Measurements from ENCODE around the gene TMEM147.

Gene TMEM147, protein sequence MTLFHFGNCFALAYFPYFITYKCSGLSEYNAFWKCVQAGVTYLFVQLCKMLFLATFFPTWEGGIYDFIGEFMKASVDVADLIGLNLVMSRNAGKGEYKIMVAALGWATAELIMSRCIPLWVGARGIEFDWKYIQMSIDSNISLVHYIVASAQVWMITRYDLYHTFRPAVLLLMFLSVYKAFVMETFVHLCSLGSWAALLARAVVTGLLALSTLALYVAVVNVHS

DNA sequence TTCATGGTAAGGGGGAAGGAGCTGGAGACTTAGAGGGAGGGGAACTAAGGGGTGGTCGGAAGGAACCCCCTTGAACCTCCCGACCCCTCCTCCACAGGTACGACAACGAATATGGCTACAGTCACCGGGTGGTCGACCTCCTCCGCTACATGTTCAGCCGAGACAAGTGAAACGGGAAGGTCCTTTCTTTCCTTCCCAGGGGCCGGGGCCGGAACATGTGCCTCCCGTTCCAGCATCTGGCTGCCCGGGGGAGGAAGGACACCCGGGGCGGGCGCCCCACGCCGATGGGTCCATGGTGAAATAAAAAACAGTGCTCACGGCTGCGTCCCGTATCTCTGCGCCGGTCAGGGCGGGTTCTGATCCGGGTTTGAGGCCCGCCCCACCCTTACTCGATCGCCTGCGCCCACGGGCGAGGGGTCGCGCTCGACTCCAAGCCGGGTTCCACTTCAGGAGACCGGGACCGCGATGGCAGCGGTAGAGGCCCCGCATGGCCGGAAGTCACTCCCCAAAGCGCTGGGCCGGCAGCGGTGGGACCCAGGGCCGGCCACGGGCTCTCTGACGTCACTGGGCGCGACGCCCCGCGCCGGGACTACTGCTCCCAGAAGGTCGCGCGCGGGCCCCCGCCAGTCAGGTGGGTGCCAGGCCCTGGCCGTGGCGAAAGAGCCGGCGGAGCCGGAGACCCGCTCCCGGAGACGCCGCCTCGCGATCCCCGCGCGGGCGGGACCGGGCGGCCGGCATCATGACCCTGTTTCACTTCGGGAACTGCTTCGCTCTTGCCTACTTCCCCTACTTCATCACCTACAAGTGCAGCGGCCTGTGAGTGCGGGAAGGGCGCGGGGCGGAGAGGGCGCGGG lies at the start of gene TMEM147:
Gene TMEM147, plus strand, starts transcription at position 626 of the 854 bp plus-strand sequence. Its CDS starts 114 bp downstream, at position 740.
- H3K4me3 ChIP-seq (ENCODE audit: low read depth, low read length), result peak within 1 kb of the TSS; percentile 85
- TF ChIP-seq MYC (IDR thresholded peaks at IDR 0.05; ENCODE audit: low read depth, low read length), result peak; percentile 71
- TF ChIP-seq, protein P1, sequence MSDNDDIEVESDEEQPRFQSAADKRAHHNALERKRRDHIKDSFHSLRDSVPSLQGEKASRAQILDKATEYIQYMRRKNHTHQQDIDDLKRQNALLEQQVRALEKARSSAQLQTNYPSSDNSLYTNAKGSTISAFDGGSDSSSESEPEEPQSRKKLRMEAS (IDR thresholded peaks at IDR 0.05; ENCODE audit: low read depth, low read length), result no peak; the same call in 1 of the 2 replicates
- peak; percentile 72 for TF ChIP-seq POLR2A (IDR thresholded peaks at IDR 0.05; ENCODE audit: extremely low read depth, insufficient read length)
- TF ChIP-seq CTCF (IDR thresholded peaks at IDR 0.05; ENCODE audit: low read depth, low read length), result no peak
- peak; percentile 88 for DNase-seq (ENCODE audit: low read depth)

- no peak for DNase-seq (ENCODE audit: low read depth)
- H3K4me3 ChIP-seq (ENCODE audit: low read depth, low read length), result no peak overlapping the region
- no peak for TF ChIP-seq POLR2A (IDR thresholded peaks at IDR 0.05; ENCODE audit: extremely low read depth, insufficient read length)
- no peak for TF ChIP-seq CTCF (IDR thresholded peaks at IDR 0.05; ENCODE audit: low read depth, low read length)
- TF ChIP-seq, protein P1 (IDR thresholded peaks at IDR 0.05; ENCODE audit: low read depth, low read length), result no peak
- no peak for TF ChIP-seq MYC (IDR thresholded peaks at IDR 0.05; ENCODE audit: low read depth, low read length)
Observed at GRCh38 chr19:35497406-35497805, 48.0 kb upstream of the TMEM147 start.

- H3K4me3 ChIP-seq (ENCODE audit: low read depth, low read length), result no peak overlapping the region
- TF ChIP-seq MYC (IDR thresholded peaks at IDR 0.05; ENCODE audit: low read depth, low read length), result no peak
- TF ChIP-seq CTCF (IDR thresholded peaks at IDR 0.05; ENCODE audit: low read depth, low read length), result no peak
- no peak for TF ChIP-seq POLR2A (IDR thresholded peaks at IDR 0.05; ENCODE audit: extremely low read depth, insufficient read length)
- TF ChIP-seq, protein P1 (IDR thresholded peaks at IDR 0.05; ENCODE audit: low read depth, low read length), result no peak
- DNase-seq (ENCODE audit: low read depth), result no peak
Observed at GRCh38 chr19:35498220-35498619, 47.2 kb upstream of the TMEM147 start.

DNA sequence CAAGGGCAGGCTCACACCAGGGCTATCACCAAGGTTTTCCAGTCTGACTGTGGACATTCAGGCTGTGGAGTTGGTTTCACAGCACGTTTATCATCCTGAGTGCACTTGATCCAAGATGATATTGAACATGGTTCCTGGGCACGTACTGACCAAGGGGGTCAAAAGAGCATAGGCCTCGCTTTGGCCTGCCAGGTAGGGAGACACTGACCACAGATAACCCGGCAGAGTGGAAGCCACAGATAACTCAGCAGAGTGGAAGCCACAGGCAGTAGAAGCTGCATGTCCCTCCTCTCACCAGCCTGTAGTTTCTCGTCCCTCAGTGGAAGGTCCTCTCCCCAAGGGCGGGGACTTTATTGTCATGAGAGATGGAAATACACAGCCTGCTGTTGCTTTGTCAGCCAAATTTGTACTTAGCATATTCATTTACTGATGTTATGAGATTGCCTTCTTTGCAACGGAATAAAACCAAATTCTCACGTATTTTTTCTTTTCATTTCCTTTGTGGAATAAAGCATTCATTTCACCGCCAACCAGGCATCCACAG lies 46.4 kb upstream of the TMEM147 start:
- DNase-seq (ENCODE audit: low read depth), result no peak
- TF ChIP-seq, protein P1 (IDR thresholded peaks at IDR 0.05; ENCODE audit: low read depth, low read length), result no peak
- TF ChIP-seq CTCF (IDR thresholded peaks at IDR 0.05; ENCODE audit: low read depth, low read length) (no peak), MYC (IDR thresholded peaks at IDR 0.05; ENCODE audit: low read depth, low read length) (no peak)
- H3K4me3 ChIP-seq (ENCODE audit: low read depth, low read length), result no peak overlapping the region

- no peak overlapping the region for H3K4me3 ChIP-seq (ENCODE audit: low read depth, low read length)
- no peak for DNase-seq (ENCODE audit: low read depth)
- TF ChIP-seq POLR2A (IDR thresholded peaks at IDR 0.05; ENCODE audit: extremely low read depth, insufficient read length) (no peak), CTCF (IDR thresholded peaks at IDR 0.05; ENCODE audit: low read depth, low read length) (no peak), MYC (IDR thresholded peaks at IDR 0.05; ENCODE audit: low read depth, low read length) (no peak)
- TF ChIP-seq, protein P1 (IDR thresholded peaks at IDR 0.05; ENCODE audit: low read depth, low read length), result no peak
Observed at GRCh38 chr19:35500611-35501010, 44.8 kb upstream of the TMEM147 start.
